H1 (cell line): ENCODE data around the gene NSUN7. TPM values are rescaled to one million over a fixed set of nuclear protein-coding genes. Genes with fewer than 3 reads are reported as not detected.

Experiments used
- CTCF ChIA-PET: fragments of 300-600 bp; sonication (Branson Sonifier 250); formaldehyde crosslinking; loops from one replicate; lab custom pipeline; 2021; ENCODE audit not compliant: partially characterized antibody; lab: Charles Lee
- POLR2A ChIA-PET: fragments of 300-600 bp; sonication (Branson Sonifier 250); formaldehyde crosslinking; loops from one replicate; lab custom pipeline; 2021; ENCODE audit warnings: inconsistent platforms; ENCODE audit not compliant: partially characterized antibody; lab: Charles Lee
- DNase-seq, 2 experiments: peaks; one replicate each; pipeline versions ENCODE4 v3.0.0 to v3.0.0-alpha.2; 2010 to 2022; ENCODE audit warnings: low spot score in 2 of 2, low read depth in 1 of 2, mixed read lengths in 1 of 2
- FAIRE-seq: peaks from 2 replicates; lab custom pipeline; 2011; peaks lifted over from hg19 to GRCh38; lab: Jason Lieb, UNC
- H2AFZ ChIP-seq: 2 replicates; pipeline ENCODE4 v1.8.1; 2012; ENCODE audit warnings: low read length, inconsistent platforms
- H2AK5ac ChIP-seq: 2 replicates; pipeline ENCODE4 v1.6.1; 2013; ENCODE audit warnings: low read depth, low read length
- H2BK120ac ChIP-seq: replicated peaks from 2 replicates; pipeline ENCODE3; 2013; ENCODE audit warnings: low read depth, low read length, inconsistent platforms
- H2BK12ac ChIP-seq: 2 replicates; pipeline ENCODE4 v1.6.1; 2013; ENCODE audit warnings: low read depth, low read length
- H2BK15ac ChIP-seq: 2 replicates; pipeline ENCODE4 v1.6.1; 2013; ENCODE audit warnings: low read length
- H2BK20ac ChIP-seq: 2 replicates; pipeline ENCODE4 v1.6.1; 2013; ENCODE audit warnings: low read length
- H2BK5ac ChIP-seq: 2 replicates; pipeline ENCODE4 v1.6.1; 2013; ENCODE audit warnings: low read depth, low read length
- H3K14ac ChIP-seq: 2 replicates; pipeline ENCODE4 v1.6.1; 2013; ENCODE audit warnings: inconsistent platforms; ENCODE audit not compliant: insufficient read length
- H3K18ac ChIP-seq: 2 replicates; pipeline ENCODE4 v1.6.1; 2013; ENCODE audit warnings: low read length; ENCODE audit errors: extremely low read depth
- H3K23ac ChIP-seq: 2 replicates; pipeline ENCODE4 v1.6.1; 2013; ENCODE audit warnings: inconsistent platforms; ENCODE audit not compliant: insufficient read length
- H3K23me2 ChIP-seq: 2 replicates; pipeline ENCODE4 v1.6.1; 2013; ENCODE audit warnings: low read depth, low read length
- H3K27ac ChIP-seq: 2 replicates; pipeline ENCODE4 v1.6.1; 2011; ENCODE audit warnings: low read depth, low read length, inconsistent platforms
- H3K27me3 ChIP-seq, 4 experiments: replicated peaks in 1 of 4; 1 replicate in 1 of 4; 2 replicates in 3 of 4; pipeline versions ENCODE4 v1.6.1 to v1.8.1; 2011 to 2013; ENCODE audit warnings: low read length in 3 of 4, mild to moderate bottlenecking in 3 of 4, inconsistent platforms in 2 of 4, mixed read lengths in 2 of 4, moderate library complexity in 1 of 4; ENCODE audit not compliant: control insufficient read depth in 3 of 4, insufficient read depth in 3 of 4; ENCODE audit errors: extremely low read depth in 1 of 4
- H3K36me3 ChIP-seq, 4 experiments: 2 replicates each; pipeline versions ENCODE4 v1.6.1 to v1.8.1; 2011 to 2013; ENCODE audit warnings: mild to moderate bottlenecking in 4 of 4, low read length in 3 of 4, moderate library complexity in 2 of 4, control low read depth in 1 of 4, inconsistent platforms in 1 of 4; ENCODE audit not compliant: insufficient read depth in 4 of 4, control insufficient read depth in 2 of 4
- H3K4ac ChIP-seq: replicated peaks from 2 replicates; pipeline ENCODE3; 2013; ENCODE audit warnings: low read length, low read depth, mixed read lengths, inconsistent platforms; ENCODE audit not compliant: insufficient read length
- H3K4me1 ChIP-seq, 4 experiments: replicated peaks in 1 of 4; 1 replicate in 1 of 4; 2 replicates in 3 of 4; pipeline versions ENCODE4 v1.6.1 to v1.8.1; 2011 to 2013; ENCODE audit warnings: low read length in 3 of 4, inconsistent platforms in 2 of 4, mixed read lengths in 1 of 4; ENCODE audit not compliant: insufficient read depth in 4 of 4, control insufficient read depth in 3 of 4
- H3K4me2 ChIP-seq, 2 experiments: 2 replicates each; pipeline versions ENCODE4 v1.6.1 to v1.8.1; 2011 to 2013; ENCODE audit warnings: low read depth in 2 of 2, low read length in 2 of 2, control low read depth in 1 of 2, inconsistent platforms in 1 of 2, mild to moderate bottlenecking in 1 of 2; ENCODE audit not compliant: insufficient read depth in 1 of 2
- H3K4me3 ChIP-seq, 4 experiments: fragments of 200-600, 300-600 bp in 1 of 4; sonication (generic), shearing (Covaris generic), sonication (Bioruptor Twin) in 1 of 4; 2 replicates each; pipeline versions ENCODE4 v1.5.1 to v1.8.1; 2011 to 2016; ENCODE audit warnings: low read length in 4 of 4, low read depth in 3 of 4, control low read depth in 2 of 4, inconsistent platforms in 2 of 4, mild to moderate bottlenecking in 2 of 4, mixed read lengths in 1 of 4, moderate library complexity in 1 of 4; ENCODE audit not compliant: insufficient read depth in 2 of 4; ENCODE audit errors: extremely low read depth in 1 of 4
- H3K56ac ChIP-seq: replicated peaks from 2 replicates; pipeline ENCODE3; 2013; ENCODE audit warnings: low read depth, mild to moderate bottlenecking, mixed read lengths, low read length, inconsistent platforms; ENCODE audit not compliant: insufficient read length
- H3K79me1 ChIP-seq: 2 replicates; pipeline ENCODE4 v1.6.1; 2013; ENCODE audit warnings: low read depth, low read length, control low read depth
- H3K79me2 ChIP-seq, 2 experiments: 2 replicates each; pipeline versions ENCODE4 v1.6.1 to v1.8.1; 2012 to 2013; ENCODE audit warnings: low read length in 2 of 2, mild to moderate bottlenecking in 2 of 2, inconsistent platforms in 1 of 2; ENCODE audit not compliant: insufficient read depth in 2 of 2, control insufficient read depth in 1 of 2
- H3K9ac ChIP-seq, 4 experiments: replicated peaks in 1 of 4; 1 replicate in 1 of 4; 2 replicates in 3 of 4; pipeline versions ENCODE4 v1.6.1 to v1.8.1; 2011 to 2013; ENCODE audit warnings: low read depth in 3 of 4, low read length in 3 of 4, control low read depth in 2 of 4, mild to moderate bottlenecking in 2 of 4, moderate library complexity in 2 of 4, inconsistent platforms in 1 of 4; ENCODE audit errors: extremely low read depth in 1 of 4
- H3K9me3 ChIP-seq, 2 experiments: 2 replicates each; pipeline versions ENCODE4 v1.6.1 to v1.8.1; 2012 to 2013; ENCODE audit warnings: mild to moderate bottlenecking in 2 of 2, moderate library complexity in 2 of 2, control low read depth in 1 of 2, inconsistent platforms in 1 of 2, low read depth in 1 of 2, low read length in 1 of 2, mixed read lengths in 1 of 2; ENCODE audit not compliant: insufficient read depth in 2 of 2
- H4K20me1 ChIP-seq, 2 experiments: replicated peaks in 1 of 2; 2 replicates each; pipeline versions ENCODE3 to v1.8.1; 2011 to 2013; ENCODE audit warnings: inconsistent platforms in 2 of 2, low read length in 2 of 2, mild to moderate bottlenecking in 1 of 2; ENCODE audit not compliant: insufficient read depth in 2 of 2, control insufficient read depth in 1 of 2
- H4K5ac ChIP-seq: 2 replicates; pipeline ENCODE4 v1.6.1; 2013; ENCODE audit warnings: low read length, low read depth, mixed read lengths, inconsistent platforms; ENCODE audit not compliant: insufficient read length
- H4K8ac ChIP-seq: 2 replicates; pipeline ENCODE4 v1.8.0; 2013; ENCODE audit warnings: mild to moderate bottlenecking, moderate library complexity, low read length, inconsistent platforms; ENCODE audit not compliant: insufficient read depth; ENCODE audit errors: extremely low read depth
- H4K91ac ChIP-seq: replicated peaks from 2 replicates; pipeline ENCODE3; 2013; ENCODE audit warnings: low read length, mixed read lengths, inconsistent platforms; ENCODE audit not compliant: insufficient read length
- BACH1 ChIP-seq: IDR thresholded peaks from 2 replicates; pipeline ENCODE4 v1.6.1; 2012; ENCODE audit warnings: low read length, improper control_type of control experiment
- CREB1 ChIP-seq: IDR thresholded peaks from 2 replicates; pipeline ENCODE4 v1.6.1; 2012; ENCODE audit warnings: inconsistent platforms
- SIX5 ChIP-seq: IDR thresholded peaks from 2 replicates; pipeline ENCODE4 v1.6.1; 2011; ENCODE audit warnings: mild to moderate bottlenecking, low read depth, low read length
- SP2 ChIP-seq: IDR thresholded peaks from 2 replicates; pipeline ENCODE4 v1.6.1; 2012; ENCODE audit warnings: mild to moderate bottlenecking, low read length, inconsistent platforms
- TAF1 ChIP-seq: IDR thresholded peaks from 2 replicates; pipeline ENCODE4 v1.6.1; 2011; ENCODE audit warnings: mild to moderate bottlenecking, low read depth, low read length
- TEAD4 ChIP-seq: IDR thresholded peaks from 2 replicates; pipeline ENCODE4 v1.6.1; 2012; ENCODE audit warnings: low read depth, low read length, inconsistent platforms, mixed read lengths
- WGBS, 2 experiments: shearing (Covaris generic) in 1 of 2; methylation state at CpG; one replicate each; pipeline versions ENCODE4 v1.1.6 to v1.1.7; 2013 to 2015; ENCODE audit warnings: low lambda C conversion rate in 2 of 2, mixed read lengths in 2 of 2, inconsistent platforms in 1 of 2, low coverage in 1 of 2, missing lambda C conversion rate in 1 of 2; ENCODE audit not compliant: insufficient replicate concordance in 2 of 2, insufficient coverage in 1 of 2, insufficient read length in 1 of 2; ENCODE audit errors: extremely low coverage in 1 of 2, missing lambda C conversion rate in 1 of 2; 5-methylcytosine and 5-hydroxymethylcytosine counted together
- polyA plus RNA-seq, 7 experiments: library from polyadenylated mRNA; depleted of rRNA in 3 of 7; stranded (reverse) in 5 of 7; unstranded in 2 of 7; fragments of >200 nt in 5 of 7; fragments of 200-250 nt in 2 of 7; gene quantifications; 1 replicate in 5 of 7; 2 replicates in 1 of 7; 4 replicates in 1 of 7; pipeline versions ENCODE4 v1.2.1 to v1.2.3, GENCODE V29; 2011 to 2013; ENCODE audit warnings: missing spikeins in 2 of 7, mixed read lengths in 2 of 7
- total RNA-seq: library from RNA; stranded (reverse); fragmentation: NEBNext Ultra II Directional; extraction: Animal tissue kit (Norgen Biotek cat#: 25700); gene quantifications from 2 replicates; pipeline ENCODE4 v1.2.1, GENCODE V29; 2021

The NSUN7 gene
- total and polyA plus RNA-seq, 2 of the 8 experiments (the other 6 are each of a cell fraction or from before 2014, with no cell fraction given) = 8.8 to 24.4 TPM

- Histone ChIP-seq H3K9ac (no peak overlapping the region), H4K8ac (no peak overlapping the region), H3K27me3 (no peaks in the 10 kb centered on the region), H2BK5ac (no peak overlapping the region), H3K27ac (no peak overlapping the region), H3K18ac (no peak overlapping the region), H2BK120ac (no peak overlapping the region), H2BK20ac (no peak overlapping the region), H3K23me2 (no peaks in the 10 kb centered on the region), H3K56ac (no peak overlapping the region), H3K79me1 (peaks cover 14% of the 10 kb centered on the region; the same call in 1 of the 2 replicates), H3K4me1 (peaks cover 0 to 7% (median 4%) of the 10 kb centered on the region in 4 experiments; a peak in 4 of 7 replicates), H3K23ac (no peak overlapping the region), H3K4ac (no peak overlapping the region), H3K36me3 (peaks cover 0 to 3% (median 0%) of the 10 kb centered on the region in 4 experiments; a peak in 1 of 8 replicates), H3K4me2 (no peak overlapping the region), H3K4me3 (no peak overlapping the region), H2BK12ac (no peak overlapping the region), H4K20me1 (peaks cover 7 to 9% of the 10 kb centered on the region in 2 experiments), H2AFZ (no peak overlapping the region), H4K91ac (no peak overlapping the region), H2AK5ac (no peak overlapping the region), H4K5ac (no peak overlapping the region), H3K14ac (no peak overlapping the region), H3K79me2 (peaks cover 0 to 87% of the 10 kb centered on the region in 2 experiments; a peak in 2 of 4 replicates), H2BK15ac (no peak overlapping the region), H3K9me3 (no peaks in the 10 kb centered on the region)
- no peak for TF ChIP-seq BACH1
- TF ChIP-seq SIX5 = no peak
- no peak for TF ChIP-seq TAF1
- TF ChIP-seq TEAD4 = no peak
- no peak for TF ChIP-seq SP2
- no peak for TF ChIP-seq CREB1
- DNase-seq = no peak
- no peak for FAIRE-seq
- WGBS, 2 experiments = 88% methylated on average over 5 of the region's 5 CpGs; no CpG with 5 or more reads in 1 of the 2 experiments
- ChIA-PET POLR2A (interaction anchor here (1.0 to 5.7 kb wide), 2 partner anchors 10 to 411 kb away, joined by 5 to 37 read pairs; partner anchors contain the start of gene UCHL1), CTCF (interaction anchor here (0.7 to 8.9 kb wide), 8 partner anchors 9 to 540 kb away, joined by 3 to 97 read pairs (median 4); no protein-coding TSS in a partner anchor)
Observed at GRCh38 chr4:40846532-40846931, 96.8 kb downstream of the NSUN7 start.
